Globus pallidus (tissue), 1 donor: ENCODE measurements around the gene RRP1B.

Source experiments
- DNase-seq: peaks from one replicate; pipeline ENCODE4 v3.0.0-alpha.2; 2015; ENCODE audit warnings: low spot score

Gene RRP1B

DNA sequence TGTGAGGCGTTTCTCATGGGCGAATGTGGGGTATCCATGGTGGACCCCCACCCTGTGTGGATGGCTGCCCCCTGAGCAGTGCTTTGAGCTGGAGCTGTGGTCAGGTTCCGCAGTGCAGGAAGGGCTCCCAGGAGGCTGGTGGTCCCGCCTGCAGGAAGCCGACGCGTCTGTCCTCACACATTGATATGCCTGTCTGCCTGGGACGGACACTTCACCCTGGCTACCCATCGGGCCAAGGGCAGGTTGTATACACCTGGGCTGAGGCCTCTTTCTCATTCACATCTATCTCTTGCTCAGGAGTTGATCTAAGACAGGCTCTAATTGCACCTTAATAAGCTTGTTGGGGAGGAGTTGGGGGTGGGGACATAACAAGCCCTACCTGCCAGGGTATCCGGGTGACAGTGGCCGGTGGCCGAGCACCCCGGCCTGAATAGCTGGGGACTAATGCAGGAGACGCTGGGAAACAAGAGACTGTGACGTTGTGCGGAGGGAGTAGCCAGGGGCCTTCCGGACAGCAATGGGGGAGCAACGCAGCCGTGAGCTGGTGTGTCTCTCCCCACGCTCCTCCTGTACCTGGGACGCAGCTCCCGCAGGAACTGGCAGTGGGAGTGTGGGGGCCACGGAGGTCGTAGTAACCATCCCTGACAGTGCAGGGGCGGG lies 81.3 kb downstream of the RRP1B start:
- peak; percentile 65 for DNase-seq

DNA sequence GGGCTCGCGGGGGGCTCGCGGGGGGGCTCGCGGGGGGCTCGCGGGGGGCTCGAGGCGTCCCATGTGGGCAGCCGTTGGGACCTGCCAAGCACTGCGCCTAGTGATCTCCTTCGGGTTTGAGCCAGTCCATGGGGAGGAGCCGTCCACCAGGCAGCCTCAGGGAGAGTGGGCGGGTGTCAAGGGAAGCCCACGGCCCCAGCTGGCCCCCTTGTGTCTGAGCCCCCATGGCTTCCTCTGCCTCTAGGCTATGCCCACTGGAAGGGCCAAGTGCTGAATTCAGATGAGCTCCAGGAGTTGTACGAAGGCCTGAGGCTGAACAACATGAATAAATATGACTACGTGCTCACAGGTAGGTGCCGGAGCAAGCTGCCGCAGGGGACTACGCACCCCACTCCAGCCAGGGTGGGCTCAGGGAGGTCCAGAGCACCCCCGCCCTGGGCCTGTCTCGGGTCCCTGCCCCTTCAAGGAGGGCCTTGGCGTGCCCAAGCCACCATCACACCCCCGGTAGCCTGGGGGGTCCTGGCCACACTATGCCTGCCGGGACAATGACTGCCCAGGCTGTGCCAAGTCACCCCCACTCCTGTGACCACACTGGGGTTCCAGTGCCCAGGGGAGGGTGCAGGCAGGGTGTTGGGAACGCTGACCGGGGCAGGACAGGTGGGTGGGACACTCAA lies 82.2 kb downstream of the RRP1B start:
- DNase-seq: no peak

GRCh38 chr21:43743947-43744346 lies 84.6 kb downstream of the RRP1B start:
- DNase-seq: no peak

- DNase-seq: no peak
Measured at GRCh38 chr21:43744725-43745124, 85.4 kb downstream of the RRP1B start.
